Stimulated activated CD8-positive, alpha-beta memory T cell treated with anti-CD3 and anti-CD28 coated beads, Interleukin-12 subunit alpha, Interleukin-12 subunit beta, amount 100 ng/mL, for 1 hour (primary cell): ENCODE measurements around the gene EPHB2.

ENCODE experiments used
- DNase-seq: peaks from one replicate; pipeline ENCODE4 v3.0.0-alpha.2; 2020; ENCODE audit warnings: low read depth

EPHB2 gene

GRCh38 chr1:22803833-22804232 lies 93.2 kb downstream of the EPHB2 start:
- DNase-seq = no peak

- no peak for DNase-seq
Measured at GRCh38 chr1:22804406-22804805, 93.8 kb downstream of the EPHB2 start.

- no peak for DNase-seq
Measured at GRCh38 chr1:22804969-22805671, 94.5 kb downstream of the EPHB2 start.

- no peak for DNase-seq
Measured at GRCh38 chr1:22805672-22806038, 95.0 kb downstream of the EPHB2 start.

GRCh38 chr1:22806584-22806983 lies 95.9 kb downstream of the EPHB2 start:
- DNase-seq = no peak

- no peak for DNase-seq
Measured at GRCh38 chr1:22807340-22807739, 96.7 kb downstream of the EPHB2 start.

GRCh38 chr1:22808186-22808675 lies 97.6 kb downstream of the EPHB2 start:
- DNase-seq = no peak

- no peak for DNase-seq
Measured at GRCh38 chr1:22808676-22809483, 98.2 kb downstream of the EPHB2 start.

GRCh38 chr1:22809783-22810182 lies 99.1 kb downstream of the EPHB2 start:
- DNase-seq = no peak

GRCh38 chr1:22810378-22810777 lies 99.7 kb downstream of the EPHB2 start:
- DNase-seq = no peak

- DNase-seq = no peak
Measured at GRCh38 chr1:22812092-22812880, 101.6 kb downstream of the EPHB2 start.

GRCh38 chr1:22812993-22813790 lies 102.6 kb downstream of the EPHB2 start:
- DNase-seq = no peak

GRCh38 chr1:22814176-22815042 lies 103.8 kb downstream of the EPHB2 start:
- DNase-seq = no peak

GRCh38 chr1:22815043-22815365 lies 104.4 kb downstream of the EPHB2 start:
- no peak for DNase-seq

GRCh38 chr1:22815421-22816066 lies 104.9 kb downstream of the EPHB2 start:
- no peak for DNase-seq

- DNase-seq = no peak
Measured at GRCh38 chr1:22816067-22816775, 105.6 kb downstream of the EPHB2 start.

GRCh38 chr1:22816803-22817202 lies 106.2 kb downstream of the EPHB2 start:
- no peak for DNase-seq

GRCh38 chr1:22817462-22817861 lies 106.8 kb downstream of the EPHB2 start:
- no peak for DNase-seq

GRCh38 chr1:22818061-22818770 lies 107.6 kb downstream of the EPHB2 start:
- DNase-seq = no peak
